ENCODE measurements around the gene MYOG. TPM values are rescaled to one million over a fixed set of nuclear protein-coding genes. Genes with fewer than 3 reads are reported as not detected.
A peak's percentile ranks its signal among the peaks of the same experiment; 100 is the strongest.

MYOG gene
- total RNA-seq, 1 experiment from 2014 or later, result not detected

DNA sequence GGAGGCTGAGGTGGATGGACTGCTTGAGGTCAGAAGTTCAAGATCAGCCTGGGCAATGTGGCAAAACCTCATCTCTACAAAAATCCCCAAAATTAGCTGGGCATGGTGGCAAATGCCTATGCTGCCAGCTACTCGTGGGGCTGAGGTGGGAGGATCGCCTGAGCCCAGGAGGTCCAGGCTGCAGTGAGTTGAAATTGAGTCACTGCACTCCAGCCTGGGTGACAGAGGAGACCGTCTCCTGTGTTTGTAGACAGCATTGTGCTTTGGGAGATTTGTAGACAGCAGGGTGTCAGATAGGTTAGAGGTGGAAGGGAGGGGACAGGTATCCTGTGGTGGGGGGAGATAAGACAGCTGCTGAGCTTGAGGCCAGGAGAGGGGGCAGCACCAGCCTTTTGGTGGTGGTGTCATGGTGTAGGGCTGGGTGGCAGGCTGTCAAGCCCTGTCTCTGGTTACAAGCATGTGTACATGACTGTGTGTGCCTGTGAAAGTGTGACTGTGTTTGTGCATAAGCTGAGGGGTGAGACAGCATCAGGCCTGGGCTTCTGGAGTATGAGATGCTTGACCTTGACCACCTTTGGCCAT lies 44.4 kb downstream of the MYOG start:
- H3K9me3 ChIP-seq, result no peaks in the 10 kb centered on the region
- POLR2A ChIA-PET, result no interaction called here
- DNase-seq, result no peak
- TF ChIP-seq, protein P1, sequence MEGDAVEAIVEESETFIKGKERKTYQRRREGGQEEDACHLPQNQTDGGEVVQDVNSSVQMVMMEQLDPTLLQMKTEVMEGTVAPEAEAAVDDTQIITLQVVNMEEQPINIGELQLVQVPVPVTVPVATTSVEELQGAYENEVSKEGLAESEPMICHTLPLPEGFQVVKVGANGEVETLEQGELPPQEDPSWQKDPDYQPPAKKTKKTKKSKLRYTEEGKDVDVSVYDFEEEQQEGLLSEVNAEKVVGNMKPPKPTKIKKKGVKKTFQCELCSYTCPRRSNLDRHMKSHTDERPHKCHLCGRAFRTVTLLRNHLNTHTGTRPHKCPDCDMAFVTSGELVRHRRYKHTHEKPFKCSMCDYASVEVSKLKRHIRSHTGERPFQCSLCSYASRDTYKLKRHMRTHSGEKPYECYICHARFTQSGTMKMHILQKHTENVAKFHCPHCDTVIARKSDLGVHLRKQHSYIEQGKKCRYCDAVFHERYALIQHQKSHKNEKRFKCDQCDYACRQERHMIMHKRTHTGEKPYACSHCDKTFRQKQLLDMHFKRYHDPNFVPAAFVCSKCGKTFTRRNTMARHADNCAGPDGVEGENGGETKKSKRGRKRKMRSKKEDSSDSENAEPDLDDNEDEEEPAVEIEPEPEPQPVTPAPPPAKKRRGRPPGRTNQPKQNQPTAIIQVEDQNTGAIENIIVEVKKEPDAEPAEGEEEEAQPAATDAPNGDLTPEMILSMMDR (IDR thresholded peaks at IDR 0.05; ENCODE audit: insufficient read depth in 1 of 2, low read depth in 1 of 2, low read length in 1 of 2, severe bottlenecking in 1 of 2, unreplicated experiment in 1 of 2), result no peak
- H3K4me1 Mint-ChIP-seq (ENCODE audit: low read depth, unreplicated experiment), result peaks cover 21% of the 10 kb centered on the region
- H3K4me1 ChIP-seq, result peaks cover 8% of the 10 kb centered on the region; the same call in 1 of the 2 replicates
- no peaks in the 10 kb centered on the region for H3K27me3 Mint-ChIP-seq (ENCODE audit: insufficient read depth, unreplicated experiment)
- H3K27me3 ChIP-seq (replicated peaks; ENCODE audit: control insufficient read depth, insufficient read depth, low read length), result no peaks in the 10 kb centered on the region
- no peak overlapping the region for H3K4me3 ChIP-seq (ENCODE audit: low read depth, low read length)
- CTCF ChIA-PET, result interaction anchor here (0.7 to 3.5 kb wide), 4 partner anchors 13 to 228 kb away, joined by 3 to 90 read pairs (median 32); no protein-coding TSS in a partner anchor
- no TSS peak for BruUV-seq (replicated peaks)
- H3K9me3 Mint-ChIP-seq (ENCODE audit: unreplicated experiment), result no peaks in the 10 kb centered on the region
- H3K36me3 ChIP-seq (ENCODE audit: control insufficient read depth, insufficient read depth, low read length), result no peaks in the 10 kb centered on the region
- H3K4me3 Mint-ChIP-seq (ENCODE audit: unreplicated experiment), result no peak overlapping the region
- peaks cover 5% of the 10 kb centered on the region for H3K36me3 Mint-ChIP-seq (ENCODE audit: insufficient read depth, unreplicated experiment)
- intact Hi-C loops (cut with micrococcal nuclease; ENCODE audit: unreplicated experiment), result no loop called here
- peak overlapping the region; percentile 50 for H3K27ac Mint-ChIP-seq (ENCODE audit: unreplicated experiment)

DNA sequence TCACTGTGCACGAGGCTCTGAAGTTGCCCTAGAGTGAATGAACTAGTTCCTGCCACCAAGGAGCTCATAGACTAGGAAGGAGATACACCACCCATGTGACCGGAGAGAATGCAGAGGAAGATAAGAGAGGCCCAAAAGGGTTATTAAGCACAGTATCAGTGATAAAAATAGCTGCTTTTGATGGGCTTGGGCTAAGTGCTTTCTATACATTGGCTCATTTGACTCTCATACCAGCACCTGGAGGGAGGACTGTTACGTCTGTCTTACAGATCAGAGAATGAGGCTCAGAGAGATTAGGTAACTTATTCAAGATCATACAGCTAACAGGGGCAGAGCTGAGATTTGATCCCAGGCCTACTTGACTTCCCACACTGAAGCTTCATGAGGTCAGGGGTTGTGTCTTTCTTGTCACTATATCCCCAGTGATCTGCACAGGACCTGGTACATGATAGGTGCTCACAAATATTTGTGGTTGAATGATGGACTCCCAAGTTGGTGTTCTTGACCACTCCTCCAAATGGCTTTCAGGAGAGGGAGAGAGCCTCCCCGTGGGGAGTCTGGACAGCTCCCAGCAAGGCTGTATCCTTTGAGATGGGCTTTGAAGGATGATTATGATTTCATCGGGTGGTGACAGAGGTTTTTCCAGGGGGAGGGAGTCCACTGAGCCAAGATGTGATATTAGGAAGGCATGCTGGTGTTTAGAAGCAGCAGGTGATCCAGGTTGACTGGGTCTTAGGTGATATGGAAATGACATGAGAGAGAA lies 45.1 kb downstream of the MYOG start:
- POLR2A ChIA-PET, result no interaction called here
- peaks cover 8% of the 10 kb centered on the region; the same call in 1 of the 2 replicates for H3K4me1 ChIP-seq
- H3K27me3 ChIP-seq (replicated peaks; ENCODE audit: control insufficient read depth, insufficient read depth, low read length), result no peaks in the 10 kb centered on the region
- H3K27ac Mint-ChIP-seq (ENCODE audit: unreplicated experiment), result peak overlapping the region; percentile 50
- H3K4me3 Mint-ChIP-seq (ENCODE audit: unreplicated experiment), result no peak overlapping the region
- no peaks in the 10 kb centered on the region for H3K9me3 Mint-ChIP-seq (ENCODE audit: unreplicated experiment)
- H3K27me3 Mint-ChIP-seq (ENCODE audit: insufficient read depth, unreplicated experiment), result no peaks in the 10 kb centered on the region
- H3K4me1 Mint-ChIP-seq (ENCODE audit: low read depth, unreplicated experiment), result peaks cover 21% of the 10 kb centered on the region
- BruUV-seq (replicated peaks), result no TSS peak
- H3K36me3 ChIP-seq (ENCODE audit: control insufficient read depth, insufficient read depth, low read length), result no peaks in the 10 kb centered on the region
- H3K4me3 ChIP-seq (ENCODE audit: low read depth, low read length), result no peak overlapping the region
- DNase-seq, result peak in 1 of 2 experiments; percentile 21
- intact Hi-C loops (cut with micrococcal nuclease; ENCODE audit: unreplicated experiment), result no loop called here
- CTCF ChIA-PET, result interaction anchor here (0.6 to 3.5 kb wide), 20 partner anchors 9 to 287 kb away, joined by 3 to 90 read pairs (median 5); partner anchors contain the start of genes ADORA1 and PPFIA4
- TF ChIP-seq, protein P1 (IDR thresholded peaks at IDR 0.05; ENCODE audit: insufficient read depth in 1 of 2, low read depth in 1 of 2, low read length in 1 of 2, severe bottlenecking in 1 of 2, unreplicated experiment in 1 of 2), result no peak
- peaks cover 5% of the 10 kb centered on the region for H3K36me3 Mint-ChIP-seq (ENCODE audit: insufficient read depth, unreplicated experiment)
- no peaks in the 10 kb centered on the region for H3K9me3 ChIP-seq

DNA sequence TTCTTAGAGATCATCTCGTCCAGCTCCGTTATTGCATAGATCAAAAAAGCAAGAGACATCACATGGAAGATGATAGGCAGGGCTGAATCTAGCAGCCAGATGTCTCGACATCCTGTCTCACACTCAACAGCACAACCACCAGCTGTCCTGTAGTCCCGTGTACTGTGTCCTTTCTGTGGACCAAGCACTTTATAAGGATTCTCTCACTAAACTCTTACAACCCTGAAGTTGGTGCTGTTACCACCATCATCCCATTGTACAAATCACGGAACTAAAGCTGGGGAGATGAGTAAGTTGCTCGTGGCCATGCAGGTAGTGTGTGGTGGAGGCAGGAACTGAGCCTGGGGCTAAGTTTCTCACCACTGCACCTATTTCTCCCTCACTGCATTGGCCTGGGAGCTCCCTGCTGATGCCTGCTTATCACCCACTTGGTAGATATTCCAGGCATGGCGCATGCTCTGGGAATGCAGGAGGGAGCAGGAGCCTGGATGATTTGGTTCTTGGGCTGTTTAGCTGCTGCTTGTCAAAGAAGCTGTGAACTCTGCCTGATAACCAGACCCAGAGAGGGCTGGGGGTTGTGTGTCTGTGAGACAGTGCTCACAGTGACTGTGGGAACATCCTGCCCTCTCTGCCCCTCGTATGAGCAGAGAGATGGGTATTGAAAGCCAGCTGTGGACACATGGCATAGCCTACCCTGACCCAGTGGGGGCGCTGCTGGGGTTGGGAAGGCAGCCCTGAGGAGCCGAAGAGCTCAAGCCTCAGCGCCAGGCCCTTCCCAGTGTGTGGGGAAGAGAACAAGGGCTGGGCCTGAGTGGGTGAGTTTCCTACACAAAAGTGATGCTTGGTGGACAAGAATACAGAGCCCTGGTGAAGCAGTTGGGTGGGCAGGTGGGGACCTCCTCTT lies 46.0 kb downstream of the MYOG start:
- TF ChIP-seq, protein P1 (IDR thresholded peaks at IDR 0.05; ENCODE audit: insufficient read depth in 1 of 2, low read depth in 1 of 2, low read length in 1 of 2, severe bottlenecking in 1 of 2, unreplicated experiment in 1 of 2), result no peak
- Histone ChIP-seq H3K4me3 (ENCODE audit: low read depth, low read length) (no peak overlapping the region), H3K9me3 (no peaks in the 10 kb centered on the region), H3K27me3 (replicated peaks; ENCODE audit: control insufficient read depth, insufficient read depth, low read length) (no peaks in the 10 kb centered on the region), H3K36me3 (ENCODE audit: control insufficient read depth, insufficient read depth, low read length) (no peaks in the 10 kb centered on the region), H3K4me1 (peaks cover 8% of the 10 kb centered on the region; the same call in 1 of the 2 replicates)
- peaks cover 21% of the 10 kb centered on the region for H3K4me1 Mint-ChIP-seq (ENCODE audit: low read depth, unreplicated experiment)
- H3K27ac Mint-ChIP-seq (ENCODE audit: unreplicated experiment), result no peak overlapping the region
- H3K36me3 Mint-ChIP-seq (ENCODE audit: insufficient read depth, unreplicated experiment), result peaks cover 5% of the 10 kb centered on the region
- ChIA-PET POLR2A (no interaction called here), CTCF (interaction anchor here (0.6 to 3.5 kb wide), 28 partner anchors 10 to 303 kb away, joined by 3 to 90 read pairs (median 5); partner anchors contain the start of genes ADORA1 and PPFIA4)
- DNase-seq, result peak; percentile 35 to 38
- intact Hi-C loops (cut with micrococcal nuclease; ENCODE audit: unreplicated experiment), result loop anchor here (1.0 to 10.0 kb wide), 6 partner anchors 42 to 285 kb away; no protein-coding TSS in a partner anchor
- H3K4me3 Mint-ChIP-seq (ENCODE audit: unreplicated experiment), result no peak overlapping the region
- no peaks in the 10 kb centered on the region for H3K9me3 Mint-ChIP-seq (ENCODE audit: unreplicated experiment)
- H3K27me3 Mint-ChIP-seq (ENCODE audit: insufficient read depth, unreplicated experiment), result no peaks in the 10 kb centered on the region
- no TSS peak for BruUV-seq (replicated peaks)

Measured in Caco-2 (cell line).